ENCODE measurements around the gene USP20.

USP20 gene

GRCh38 chr9:129809346-129809745 lies 25.9 kb upstream of the USP20 start:
- Histone ChIP-seq H3K4me3 (ENCODE audit: low read depth, low read length, poor library complexity, severe bottlenecking) (no peak overlapping the region), H3K27me3 (ENCODE audit: insufficient read depth, low read length) (no peaks in the 10 kb centered on the region), H3K4me1 (ENCODE audit: insufficient read depth, low read length, severe bottlenecking) (peaks cover under 1% of the 10 kb centered on the region), H3K9me2 (ENCODE audit: low read depth, low read length) (no peaks in the 10 kb centered on the region), H3K9me3 (ENCODE audit: low read length) (no peaks in the 10 kb centered on the region), H3F3A (ENCODE audit: insufficient read depth, low read length) (no peaks in the 10 kb centered on the region), H3K4me2 (ENCODE audit: low read length) (no peak overlapping the region), H3K79me2 (ENCODE audit: insufficient read depth, low read length) (no peaks in the 10 kb centered on the region), H3K9ac (ENCODE audit: low read length) (no peak overlapping the region), H4K20me1 (ENCODE audit: insufficient read depth, low read length) (no peaks in the 10 kb centered on the region), H2AFZ (ENCODE audit: low read length) (no peak overlapping the region), H3K36me3 (ENCODE audit: insufficient read depth, low read length) (peaks cover 66% of the 10 kb centered on the region), H3K27ac (ENCODE audit: low read depth, low read length, poor library complexity, severe bottlenecking) (no peak overlapping the region)
- TF ChIP-seq EZH2 (IDR thresholded peaks at IDR 0.05; ENCODE audit: borderline replicate concordance, low read length) (no peak), CTCF (IDR thresholded peaks at IDR 0.05; ENCODE audit: low read length) (no peak)

- H3K4me3 ChIP-seq (ENCODE audit: low read depth, low read length, poor library complexity, severe bottlenecking): no peak overlapping the region
- H3F3A ChIP-seq (ENCODE audit: insufficient read depth, low read length): no peaks in the 10 kb centered on the region
- no peaks in the 10 kb centered on the region for H3K4me1 ChIP-seq (ENCODE audit: insufficient read depth, low read length, severe bottlenecking)
- H3K9me3 ChIP-seq (ENCODE audit: low read length): no peaks in the 10 kb centered on the region
- H4K20me1 ChIP-seq (ENCODE audit: insufficient read depth, low read length): no peaks in the 10 kb centered on the region
- no peaks in the 10 kb centered on the region for H3K79me2 ChIP-seq (ENCODE audit: insufficient read depth, low read length)
- no peak for TF ChIP-seq EZH2 (IDR thresholded peaks at IDR 0.05; ENCODE audit: borderline replicate concordance, low read length)
- TF ChIP-seq CTCF (IDR thresholded peaks at IDR 0.05; ENCODE audit: low read length): no peak
- no peak overlapping the region for H3K4me2 ChIP-seq (ENCODE audit: low read length)
- no peak overlapping the region for H3K27ac ChIP-seq (ENCODE audit: low read depth, low read length, poor library complexity, severe bottlenecking)
- peaks cover 73% of the 10 kb centered on the region for H3K36me3 ChIP-seq (ENCODE audit: insufficient read depth, low read length)
- no peaks in the 10 kb centered on the region for H3K27me3 ChIP-seq (ENCODE audit: insufficient read depth, low read length)
- no peak overlapping the region for H2AFZ ChIP-seq (ENCODE audit: low read length)
- no peaks in the 10 kb centered on the region for H3K9me2 ChIP-seq (ENCODE audit: low read depth, low read length)
- H3K9ac ChIP-seq (ENCODE audit: low read length): no peak overlapping the region
Measured at GRCh38 chr9:129810116-129810515, 25.1 kb upstream of the USP20 start.

GRCh38 chr9:129810788-129811187 lies 24.5 kb upstream of the USP20 start:
- Histone ChIP-seq H3K27me3 (ENCODE audit: insufficient read depth, low read length) (no peaks in the 10 kb centered on the region), H3K36me3 (ENCODE audit: insufficient read depth, low read length) (peaks cover 75% of the 10 kb centered on the region), H3K9ac (ENCODE audit: low read length) (no peak overlapping the region), H3K27ac (ENCODE audit: low read depth, low read length, poor library complexity, severe bottlenecking) (no peak overlapping the region), H3K9me3 (ENCODE audit: low read length) (no peaks in the 10 kb centered on the region), H3K9me2 (ENCODE audit: low read depth, low read length) (no peaks in the 10 kb centered on the region), H3F3A (ENCODE audit: insufficient read depth, low read length) (no peaks in the 10 kb centered on the region), H2AFZ (ENCODE audit: low read length) (no peak overlapping the region), H3K4me2 (ENCODE audit: low read length) (no peak overlapping the region), H3K4me3 (ENCODE audit: low read depth, low read length, poor library complexity, severe bottlenecking) (no peak overlapping the region), H3K4me1 (ENCODE audit: insufficient read depth, low read length, severe bottlenecking) (no peaks in the 10 kb centered on the region), H4K20me1 (ENCODE audit: insufficient read depth, low read length) (no peaks in the 10 kb centered on the region), H3K79me2 (ENCODE audit: insufficient read depth, low read length) (no peaks in the 10 kb centered on the region)
- TF ChIP-seq EZH2 (IDR thresholded peaks at IDR 0.05; ENCODE audit: borderline replicate concordance, low read length) (no peak), CTCF (IDR thresholded peaks at IDR 0.05; ENCODE audit: low read length) (no peak)

Measured in OCI-LY1 (cell line).